A549 (cell line): ENCODE data around the gene AGBL4. TPM values are rescaled to one million over a fixed set of nuclear protein-coding genes. Genes with fewer than 3 reads are reported as not detected.

ENCODE experiments used
- ATAC-seq, 2 experiments: fragments of 200-7000 bp in 1 of 2; fragments of >200 bp in 1 of 2; cut with Nextera tagmentation in 1 of 2; cut with Tn5 transposase in 1 of 2; 3 replicates each; pipeline versions ENCODE4 v1.8.0 to v1.9.1; 2018 to 2020; ENCODE audit warnings: mild to moderate bottlenecking in 1 of 2, moderate library complexity in 1 of 2
- CTCF ChIA-PET: fragments of 300-600 bp; sonication (Branson Sonifier 250); formaldehyde crosslinking; extraction: SDS; loops from one replicate; lab custom pipeline; 2021; ENCODE audit warnings: antibody characterized with exemption, inconsistent platforms; lab: Yijun Ruan, JAX
- POLR2A ChIA-PET: fragments of 350-600 bp; formaldehyde crosslinking; extraction: SDS; loops from one replicate; lab custom pipeline; 2021; ENCODE audit warnings: antibody characterized with exemption, inconsistent platforms; lab: Yijun Ruan, JAX
- DNase-seq, 2 experiments: peaks; one replicate each; pipeline versions ENCODE4 v3.0.0 to v3.0.0-alpha.2; 2011 to 2016; ENCODE audit warnings: low read depth in 1 of 2, low spot score in 1 of 2
- FAIRE-seq: peaks from 2 replicates; lab custom pipeline; 2011; peaks lifted over from hg19 to GRCh38; lab: Jason Lieb, UNC
- H3K27ac ChIP-seq, 2 experiments: fragments of >200 bp; sonication (Bioruptor Twin); formaldehyde crosslinking; 3 replicates each; pipeline ENCODE4 v1.5.1; 2016 to 2017
- H3K4me1 ChIP-seq: fragments of >200 bp; sonication (Bioruptor Twin); formaldehyde crosslinking; 3 replicates; pipeline ENCODE4 v1.6.1; 2016
- H3K4me2 ChIP-seq: fragments of >200 bp; sonication (Bioruptor Twin); formaldehyde crosslinking; 3 replicates; pipeline ENCODE4 v1.6.1; 2016
- H3K4me3 ChIP-seq: fragments of >200 bp; sonication (Bioruptor Twin); formaldehyde crosslinking; 3 replicates; pipeline ENCODE4 v1.5.1; 2016
- H3K9me3 ChIP-seq: fragments of >200 bp; sonication (Bioruptor Twin); formaldehyde crosslinking; 3 replicates; pipeline ENCODE4 v1.6.1; 2016
- BHLHE40 ChIP-seq: IDR thresholded peaks from 2 replicates; pipeline ENCODE4 v1.6.1; 2012; ENCODE audit warnings: low read depth, low read length, inconsistent platforms
- EHMT2 ChIP-seq: fragments of 200-600 bp; sonication (generic); IDR thresholded peaks from 2 replicates; pipeline ENCODE4 v1.6.1; 2016; ENCODE audit warnings: antibody characterized with exemption, low read depth, mild to moderate bottlenecking, moderate library complexity
- FOXS1 ChIP-seq: fragments of 250-450 bp; sonication (Bioruptor Pico); IDR thresholded peaks from 2 replicates; pipeline ENCODE4 v1.5.0; 2020; ENCODE audit warnings: mild to moderate bottlenecking, moderate library complexity
- HES2 ChIP-seq: fragments of >200 bp; sonication (Bioruptor Twin); formaldehyde crosslinking; IDR thresholded peaks from 2 replicates; pipeline ENCODE4 v1.6.1; 2016
- HEYL ChIP-seq: fragments of 250-450 bp; sonication (Bioruptor Pico); IDR thresholded peaks from 2 replicates; pipeline ENCODE4 v1.8.0; 2021; ENCODE audit warnings: mild to moderate bottlenecking, moderate library complexity
- JUNB ChIP-seq: fragments of >200 bp; sonication (Bioruptor Twin); formaldehyde crosslinking; IDR thresholded peaks from 2 replicates; pipeline ENCODE4 v1.6.1; 2016
- KDM1A ChIP-seq: fragments of 200-600 bp; sonication (generic); IDR thresholded peaks from 2 replicates; pipeline ENCODE4 v1.6.1; 2016; ENCODE audit warnings: low read depth, mild to moderate bottlenecking
- KDM5A ChIP-seq: fragments of 200-600 bp; sonication (generic); IDR thresholded peaks from 2 replicates; pipeline ENCODE4 v1.6.1; 2016; ENCODE audit warnings: antibody characterized with exemption, mild to moderate bottlenecking
- MAFK ChIP-seq: fragments of 450-650 bp; IDR thresholded peaks from 2 replicates; pipeline ENCODE4 v1.6.1; 2014; ENCODE audit not compliant: partially characterized antibody
- MAZ ChIP-seq: fragments of 150-350 bp; IDR thresholded peaks from 2 replicates; pipeline ENCODE4 v1.6.1; 2014; ENCODE audit warnings: antibody characterized with exemption, low read depth, low read length, borderline replicate concordance
- PHF8 ChIP-seq: fragments of 200-600 bp; sonication (generic); IDR thresholded peaks from 2 replicates; pipeline ENCODE4 v1.6.1; 2016; ENCODE audit warnings: low read depth, mild to moderate bottlenecking, antibody characterized with exemption, moderate library complexity, borderline replicate concordance
- RAD21 ChIP-seq, 2 experiments: fragments of >200 bp in 1 of 2; sonication (Bioruptor Twin) in 1 of 2; formaldehyde crosslinking in 1 of 2; IDR thresholded peaks in 1 of 2; conservative IDR thresholded peaks in 1 of 2; 2 replicates in 1 of 2; 3 replicates in 1 of 2; pipeline ENCODE4 v1.6.1; 2012 to 2018; ENCODE audit warnings: inconsistent platforms in 1 of 2
- REST ChIP-seq: fragments of 200-600 bp; sonication (generic); IDR thresholded peaks from 2 replicates; pipeline ENCODE4 v1.6.1; 2016; ENCODE audit warnings: antibody characterized with exemption, mild to moderate bottlenecking, moderate library complexity
- RFX5 ChIP-seq: fragments of 450-650 bp; IDR thresholded peaks from 2 replicates; pipeline ENCODE4 v1.7.1; 2014; ENCODE audit warnings: antibody characterized with exemption, mild to moderate bottlenecking, moderate library complexity
- RNF2 ChIP-seq: fragments of 200-600 bp; sonication (generic); IDR thresholded peaks from 2 replicates; pipeline ENCODE4 v1.6.1; 2016; ENCODE audit warnings: low read depth, mild to moderate bottlenecking, antibody characterized with exemption, moderate library complexity, borderline replicate concordance
- SMC3 ChIP-seq: fragments of >200 bp; sonication (Bioruptor Twin); formaldehyde crosslinking; IDR thresholded peaks from 3 replicates; pipeline ENCODE4 v1.6.1; 2018; ENCODE audit warnings: inconsistent platforms
- TP53 ChIP-seq: fragments of 250-450 bp; sonication (Bioruptor Pico); IDR thresholded peaks from 2 replicates; pipeline ENCODE4 v1.5.0; 2021; ENCODE audit warnings: mild to moderate bottlenecking, moderate library complexity
- WGBS: methylation state at CpG from one replicate; pipeline ENCODE4 v1.1.6; 2017; ENCODE audit errors: missing lambda C conversion rate; 5-methylcytosine and 5-hydroxymethylcytosine counted together
- polyA plus RNA-seq, 4 experiments: library from polyadenylated mRNA; depleted of rRNA in 3 of 4; stranded (reverse); fragments of >200 nt; fragmentation: RNase III in 1 of 4; extraction: RNeasy Plus Mini Kit Qiagen cat#74134 plus additional on column Dnase treatment in 1 of 4; gene quantifications; 2 replicates in 3 of 4; 3 replicates in 1 of 4; pipeline ENCODE4 v1.2.3, GENCODE V29; 2011 to 2017
- TF ChIP-seq, protein P1 (sequence below): fragments of 450-650 bp; IDR thresholded peaks from 2 replicates; pipeline ENCODE4 v1.6.1; 2014; ENCODE audit warnings: antibody characterized with exemption
- TF ChIP-seq, protein P2 (sequence below): IDR thresholded peaks from 2 replicates; pipeline ENCODE4 v1.6.1; 2012

Gene AGBL4
- polyA plus RNA-seq, 2 of the 4 experiments (the other 2 are of a cell fraction) = not detected

DNA sequence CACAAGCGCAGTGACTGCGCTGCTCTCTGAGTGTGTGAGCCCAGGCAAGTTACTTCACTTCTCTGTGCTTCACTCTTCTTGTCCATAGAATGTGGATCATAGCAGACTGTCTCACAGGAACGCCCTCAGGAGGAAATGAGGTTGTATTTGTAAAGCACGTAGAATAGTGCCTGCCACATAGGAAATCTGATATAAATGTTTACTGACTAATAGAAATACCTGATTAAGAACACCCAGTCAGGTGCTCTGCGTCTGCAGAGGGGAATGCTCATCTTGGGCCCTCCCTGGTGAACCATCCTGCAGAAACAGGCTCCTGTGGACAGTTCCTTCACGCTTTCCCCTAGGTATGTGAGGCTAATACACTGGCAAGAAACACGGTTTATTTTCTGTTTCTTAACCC, 1347.4 kb downstream of the AGBL4 start:
- WGBS = 35% methylated on average over 7 of the region's 7 CpGs
- H3K4me1 ChIP-seq = no peaks in the 10 kb centered on the region
- ChIA-PET CTCF (interaction anchor here (0.6 to 2.5 kb wide), 15 partner anchors 8 to 1656 kb away, joined by 3 to 13 read pairs (median 5); no protein-coding TSS in a partner anchor), POLR2A (no interaction called here)
- ATAC-seq (no peak), DNase-seq (no peak), FAIRE-seq (no peak)
- no peak overlapping the region for H3K4me2 ChIP-seq
- TF ChIP-seq SMC3 (no peak), EHMT2 (no peak), RNF2 (no peak), REST (no peak), PHF8 (no peak), HEYL (CRISPR knock-in tag) (no peak), JUNB (no peak), MAFK (no peak), KDM1A (no peak), TP53 (CRISPR knock-in tag) (no peak), FOXS1 (CRISPR knock-in tag) (no peak), HES2 (no peak), RFX5 (no peak), BHLHE40 (no peak)
- TF ChIP-seq, protein P1, sequence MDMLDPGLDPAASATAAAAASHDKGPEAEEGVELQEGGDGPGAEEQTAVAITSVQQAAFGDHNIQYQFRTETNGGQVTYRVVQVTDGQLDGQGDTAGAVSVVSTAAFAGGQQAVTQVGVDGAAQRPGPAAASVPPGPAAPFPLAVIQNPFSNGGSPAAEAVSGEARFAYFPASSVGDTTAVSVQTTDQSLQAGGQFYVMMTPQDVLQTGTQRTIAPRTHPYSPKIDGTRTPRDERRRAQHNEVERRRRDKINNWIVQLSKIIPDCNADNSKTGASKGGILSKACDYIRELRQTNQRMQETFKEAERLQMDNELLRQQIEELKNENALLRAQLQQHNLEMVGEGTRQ = no peak
- TF ChIP-seq, protein P2, sequence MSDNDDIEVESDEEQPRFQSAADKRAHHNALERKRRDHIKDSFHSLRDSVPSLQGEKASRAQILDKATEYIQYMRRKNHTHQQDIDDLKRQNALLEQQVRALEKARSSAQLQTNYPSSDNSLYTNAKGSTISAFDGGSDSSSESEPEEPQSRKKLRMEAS = no peak
- no peak overlapping the region for H3K4me3 ChIP-seq
- H3K9me3 ChIP-seq = no peaks in the 10 kb centered on the region
- no peak overlapping the region for H3K27ac ChIP-seq

DNA sequence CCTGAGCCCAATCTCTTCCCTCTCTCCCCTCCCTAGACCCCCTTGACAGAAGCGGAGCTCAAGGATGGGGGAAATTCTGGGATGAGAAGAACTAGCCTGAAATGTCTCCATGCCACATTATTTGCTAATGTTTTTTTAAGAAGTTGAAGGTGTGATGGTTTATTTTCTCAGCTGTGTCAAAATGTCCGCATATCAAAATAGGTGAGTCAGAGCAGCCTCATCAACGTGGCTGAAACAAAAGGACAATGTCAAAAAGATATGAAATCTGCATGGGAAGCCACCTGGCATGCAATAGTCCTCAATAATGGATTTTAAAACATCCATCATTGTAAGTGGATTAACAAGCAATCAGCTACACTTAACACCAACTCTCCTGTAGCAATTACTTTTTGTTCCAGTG, 1348.5 kb downstream of the AGBL4 start:
- ATAC-seq (no peak), DNase-seq (no peak), FAIRE-seq (no peak)
- Histone ChIP-seq H3K27ac (no peak overlapping the region), H3K4me3 (no peak overlapping the region), H3K4me2 (no peak overlapping the region), H3K9me3 (no peaks in the 10 kb centered on the region), H3K4me1 (no peaks in the 10 kb centered on the region)
- CTCF ChIA-PET = interaction anchor here (1.3 kb wide), 1 partner anchor 142 kb away, joined by 3 read pairs; no protein-coding TSS in a partner anchor
- TF ChIP-seq KDM5A (no peak), MAZ (no peak), REST (no peak), RAD21 (conservative IDR thresholded peaks at IDR 0.05 in 1 of 2, IDR thresholded peaks at IDR 0.05 in 1 of 2) (no peak), RFX5 (no peak), SMC3 (no peak), HES2 (no peak)
- POLR2A ChIA-PET = no interaction called here
- 30% methylated on average over 3 of the region's 3 CpGs for WGBS
